H1 (cell line): ENCODE data around the gene OR11H6. TPM values are rescaled to one million over a fixed set of nuclear protein-coding genes. Genes with fewer than 3 reads are reported as not detected.

Experiments used
- CTCF ChIA-PET: fragments of 300-600 bp; sonication (Branson Sonifier 250); formaldehyde crosslinking; loops from one replicate; lab custom pipeline; 2021; ENCODE audit not compliant: partially characterized antibody; lab: Charles Lee
- POLR2A ChIA-PET: fragments of 300-600 bp; sonication (Branson Sonifier 250); formaldehyde crosslinking; loops from one replicate; lab custom pipeline; 2021; ENCODE audit warnings: inconsistent platforms; ENCODE audit not compliant: partially characterized antibody; lab: Charles Lee
- DNase-seq, 2 experiments: peaks; one replicate each; pipeline versions ENCODE4 v3.0.0 to v3.0.0-alpha.2; 2010 to 2022; ENCODE audit warnings: low spot score in 2 of 2, low read depth in 1 of 2, mixed read lengths in 1 of 2
- FAIRE-seq: peaks from 2 replicates; lab custom pipeline; 2011; peaks lifted over from hg19 to GRCh38; lab: Jason Lieb, UNC
- H2AFZ ChIP-seq: 2 replicates; pipeline ENCODE4 v1.8.1; 2012; ENCODE audit warnings: low read length, inconsistent platforms
- H2AK5ac ChIP-seq: 2 replicates; pipeline ENCODE4 v1.6.1; 2013; ENCODE audit warnings: low read depth, low read length
- H2BK120ac ChIP-seq: replicated peaks from 2 replicates; pipeline ENCODE3; 2013; ENCODE audit warnings: low read depth, low read length, inconsistent platforms
- H2BK12ac ChIP-seq: 2 replicates; pipeline ENCODE4 v1.6.1; 2013; ENCODE audit warnings: low read depth, low read length
- H2BK15ac ChIP-seq: 2 replicates; pipeline ENCODE4 v1.6.1; 2013; ENCODE audit warnings: low read length
- H2BK20ac ChIP-seq: 2 replicates; pipeline ENCODE4 v1.6.1; 2013; ENCODE audit warnings: low read length
- H2BK5ac ChIP-seq: 2 replicates; pipeline ENCODE4 v1.6.1; 2013; ENCODE audit warnings: low read depth, low read length
- H3K14ac ChIP-seq: 2 replicates; pipeline ENCODE4 v1.6.1; 2013; ENCODE audit warnings: inconsistent platforms; ENCODE audit not compliant: insufficient read length
- H3K18ac ChIP-seq: 2 replicates; pipeline ENCODE4 v1.6.1; 2013; ENCODE audit warnings: low read length; ENCODE audit errors: extremely low read depth
- H3K23ac ChIP-seq: 2 replicates; pipeline ENCODE4 v1.6.1; 2013; ENCODE audit warnings: inconsistent platforms; ENCODE audit not compliant: insufficient read length
- H3K23me2 ChIP-seq: 2 replicates; pipeline ENCODE4 v1.6.1; 2013; ENCODE audit warnings: low read depth, low read length
- H3K27ac ChIP-seq: 2 replicates; pipeline ENCODE4 v1.6.1; 2011; ENCODE audit warnings: low read depth, low read length, inconsistent platforms
- H3K27me3 ChIP-seq, 4 experiments: replicated peaks in 1 of 4; 1 replicate in 1 of 4; 2 replicates in 3 of 4; pipeline versions ENCODE4 v1.6.1 to v1.8.1; 2011 to 2013; ENCODE audit warnings: low read length in 3 of 4, mild to moderate bottlenecking in 3 of 4, inconsistent platforms in 2 of 4, mixed read lengths in 2 of 4, moderate library complexity in 1 of 4; ENCODE audit not compliant: control insufficient read depth in 3 of 4, insufficient read depth in 3 of 4; ENCODE audit errors: extremely low read depth in 1 of 4
- H3K36me3 ChIP-seq, 4 experiments: 2 replicates each; pipeline versions ENCODE4 v1.6.1 to v1.8.1; 2011 to 2013; ENCODE audit warnings: mild to moderate bottlenecking in 4 of 4, low read length in 3 of 4, moderate library complexity in 2 of 4, control low read depth in 1 of 4, inconsistent platforms in 1 of 4; ENCODE audit not compliant: insufficient read depth in 4 of 4, control insufficient read depth in 2 of 4
- H3K4ac ChIP-seq: replicated peaks from 2 replicates; pipeline ENCODE3; 2013; ENCODE audit warnings: low read length, low read depth, mixed read lengths, inconsistent platforms; ENCODE audit not compliant: insufficient read length
- H3K4me1 ChIP-seq, 4 experiments: replicated peaks in 1 of 4; 1 replicate in 1 of 4; 2 replicates in 3 of 4; pipeline versions ENCODE4 v1.6.1 to v1.8.1; 2011 to 2013; ENCODE audit warnings: low read length in 3 of 4, inconsistent platforms in 2 of 4, mixed read lengths in 1 of 4; ENCODE audit not compliant: insufficient read depth in 4 of 4, control insufficient read depth in 3 of 4
- H3K4me2 ChIP-seq, 2 experiments: 2 replicates each; pipeline versions ENCODE4 v1.6.1 to v1.8.1; 2011 to 2013; ENCODE audit warnings: low read depth in 2 of 2, low read length in 2 of 2, control low read depth in 1 of 2, inconsistent platforms in 1 of 2, mild to moderate bottlenecking in 1 of 2; ENCODE audit not compliant: insufficient read depth in 1 of 2
- H3K4me3 ChIP-seq, 4 experiments: fragments of 200-600, 300-600 bp in 1 of 4; sonication (generic), shearing (Covaris generic), sonication (Bioruptor Twin) in 1 of 4; 2 replicates each; pipeline versions ENCODE4 v1.5.1 to v1.8.1; 2011 to 2016; ENCODE audit warnings: low read length in 4 of 4, low read depth in 3 of 4, control low read depth in 2 of 4, inconsistent platforms in 2 of 4, mild to moderate bottlenecking in 2 of 4, mixed read lengths in 1 of 4, moderate library complexity in 1 of 4; ENCODE audit not compliant: insufficient read depth in 2 of 4; ENCODE audit errors: extremely low read depth in 1 of 4
- H3K56ac ChIP-seq: replicated peaks from 2 replicates; pipeline ENCODE3; 2013; ENCODE audit warnings: low read depth, mild to moderate bottlenecking, mixed read lengths, low read length, inconsistent platforms; ENCODE audit not compliant: insufficient read length
- H3K79me1 ChIP-seq: 2 replicates; pipeline ENCODE4 v1.6.1; 2013; ENCODE audit warnings: low read depth, low read length, control low read depth
- H3K79me2 ChIP-seq, 2 experiments: 2 replicates each; pipeline versions ENCODE4 v1.6.1 to v1.8.1; 2012 to 2013; ENCODE audit warnings: low read length in 2 of 2, mild to moderate bottlenecking in 2 of 2, inconsistent platforms in 1 of 2; ENCODE audit not compliant: insufficient read depth in 2 of 2, control insufficient read depth in 1 of 2
- H3K9ac ChIP-seq, 4 experiments: replicated peaks in 1 of 4; 1 replicate in 1 of 4; 2 replicates in 3 of 4; pipeline versions ENCODE4 v1.6.1 to v1.8.1; 2011 to 2013; ENCODE audit warnings: low read depth in 3 of 4, low read length in 3 of 4, control low read depth in 2 of 4, mild to moderate bottlenecking in 2 of 4, moderate library complexity in 2 of 4, inconsistent platforms in 1 of 4; ENCODE audit errors: extremely low read depth in 1 of 4
- H3K9me3 ChIP-seq, 2 experiments: 2 replicates each; pipeline versions ENCODE4 v1.6.1 to v1.8.1; 2012 to 2013; ENCODE audit warnings: mild to moderate bottlenecking in 2 of 2, moderate library complexity in 2 of 2, control low read depth in 1 of 2, inconsistent platforms in 1 of 2, low read depth in 1 of 2, low read length in 1 of 2, mixed read lengths in 1 of 2; ENCODE audit not compliant: insufficient read depth in 2 of 2
- H4K20me1 ChIP-seq, 2 experiments: replicated peaks in 1 of 2; 2 replicates each; pipeline versions ENCODE3 to v1.8.1; 2011 to 2013; ENCODE audit warnings: inconsistent platforms in 2 of 2, low read length in 2 of 2, mild to moderate bottlenecking in 1 of 2; ENCODE audit not compliant: insufficient read depth in 2 of 2, control insufficient read depth in 1 of 2
- H4K5ac ChIP-seq: 2 replicates; pipeline ENCODE4 v1.6.1; 2013; ENCODE audit warnings: low read length, low read depth, mixed read lengths, inconsistent platforms; ENCODE audit not compliant: insufficient read length
- H4K8ac ChIP-seq: 2 replicates; pipeline ENCODE4 v1.8.0; 2013; ENCODE audit warnings: mild to moderate bottlenecking, moderate library complexity, low read length, inconsistent platforms; ENCODE audit not compliant: insufficient read depth; ENCODE audit errors: extremely low read depth
- H4K91ac ChIP-seq: replicated peaks from 2 replicates; pipeline ENCODE3; 2013; ENCODE audit warnings: low read length, mixed read lengths, inconsistent platforms; ENCODE audit not compliant: insufficient read length
- BCL11A ChIP-seq, 2 experiments: IDR thresholded peaks; one replicate each; pipeline ENCODE4 v1.6.1; 2011; ENCODE audit warnings: low read depth in 2 of 2, low read length in 2 of 2, mild to moderate bottlenecking in 2 of 2
- MAFK ChIP-seq: IDR thresholded peaks from 2 replicates; pipeline ENCODE4 v1.6.1; 2012; ENCODE audit warnings: low read depth, mild to moderate bottlenecking, improper control_type of control experiment, low read length
- ZNF274 ChIP-seq: IDR thresholded peaks from 2 replicates; pipeline ENCODE4 v1.7.0; 2012; ENCODE audit warnings: low read length, borderline replicate concordance; ENCODE audit errors: extremely low read depth
- WGBS, 2 experiments: shearing (Covaris generic) in 1 of 2; methylation state at CpG; one replicate each; pipeline versions ENCODE4 v1.1.6 to v1.1.7; 2013 to 2015; ENCODE audit warnings: low lambda C conversion rate in 2 of 2, mixed read lengths in 2 of 2, inconsistent platforms in 1 of 2, low coverage in 1 of 2, missing lambda C conversion rate in 1 of 2; ENCODE audit not compliant: insufficient replicate concordance in 2 of 2, insufficient coverage in 1 of 2, insufficient read length in 1 of 2; ENCODE audit errors: extremely low coverage in 1 of 2, missing lambda C conversion rate in 1 of 2; 5-methylcytosine and 5-hydroxymethylcytosine counted together
- polyA plus RNA-seq, 7 experiments: library from polyadenylated mRNA; depleted of rRNA in 3 of 7; stranded (reverse) in 5 of 7; unstranded in 2 of 7; fragments of >200 nt in 5 of 7; fragments of 200-250 nt in 2 of 7; gene quantifications; 1 replicate in 5 of 7; 2 replicates in 1 of 7; 4 replicates in 1 of 7; pipeline versions ENCODE4 v1.2.1 to v1.2.3, GENCODE V29; 2011 to 2013; ENCODE audit warnings: missing spikeins in 2 of 7, mixed read lengths in 2 of 7
- total RNA-seq: library from RNA; stranded (reverse); fragmentation: NEBNext Ultra II Directional; extraction: Animal tissue kit (Norgen Biotek cat#: 25700); gene quantifications from 2 replicates; pipeline ENCODE4 v1.2.1, GENCODE V29; 2021
- TF ChIP-seq, protein P1 (sequence below): IDR thresholded peaks from 2 replicates; pipeline ENCODE4 v1.6.1; 2011; ENCODE audit warnings: low read length, improper control_type of control experiment

OR11H6 gene
- total and polyA plus RNA-seq, 2 of the 8 experiments (the other 6 are each of a cell fraction or from before 2014, with no cell fraction given) = not detected

DNA sequence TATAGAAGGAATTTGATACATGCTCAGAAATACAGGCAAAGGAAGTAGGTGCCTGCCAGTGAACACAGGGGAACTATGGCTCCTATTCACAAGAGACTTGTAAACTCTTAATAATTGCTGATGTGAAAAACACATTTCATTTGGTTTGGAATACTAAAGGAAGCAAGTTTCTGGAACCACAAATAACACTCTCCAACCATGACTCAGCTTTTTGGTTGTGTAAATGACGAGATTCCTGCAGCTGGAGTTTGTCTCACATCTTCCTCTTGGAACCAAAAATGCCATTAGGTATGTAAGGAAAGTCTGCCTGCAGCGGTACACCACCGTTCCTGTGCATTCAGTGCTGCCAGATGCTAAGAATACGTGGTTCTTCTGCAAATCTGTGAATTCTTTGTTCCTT lies 4.5 kb upstream of the OR11H6 start:
- ChIA-PET CTCF (no interaction called here), POLR2A (no interaction called here)
- no peak overlapping the region for H3K56ac ChIP-seq
- H3K4me2 ChIP-seq = no peak overlapping the region
- no peak overlapping the region for H3K4ac ChIP-seq
- no peak overlapping the region for H2BK15ac ChIP-seq
- FAIRE-seq (no peak), DNase-seq (no peak)
- no peak overlapping the region for H3K23ac ChIP-seq
- 57% methylated on average over 4 of the region's 4 CpGs; no CpG with 5 or more reads in 1 of the 2 experiments for WGBS, 2 experiments
- no peak overlapping the region for H2BK5ac ChIP-seq
- H4K20me1 ChIP-seq = no peaks in the 10 kb centered on the region
- no peaks in the 10 kb centered on the region for H3K79me2 ChIP-seq
- H2AK5ac ChIP-seq = no peak overlapping the region
- no peak overlapping the region for H2AFZ ChIP-seq
- no peak overlapping the region for H4K8ac ChIP-seq
- H3K9me3 ChIP-seq = peaks cover 43 to 66% of the 10 kb centered on the region in 2 experiments
- no peak overlapping the region for H2BK12ac ChIP-seq
- no peaks in the 10 kb centered on the region for H3K27me3 ChIP-seq
- H3K9ac ChIP-seq = no peak overlapping the region
- no peak overlapping the region for H3K27ac ChIP-seq
- no peak overlapping the region for H3K18ac ChIP-seq
- no peaks in the 10 kb centered on the region for H3K79me1 ChIP-seq
- no peak overlapping the region for H2BK120ac ChIP-seq
- H3K4me3 ChIP-seq = no peak overlapping the region
- H3K4me1 ChIP-seq = no peaks in the 10 kb centered on the region
- H4K91ac ChIP-seq = no peak overlapping the region
- no peak for TF ChIP-seq ZNF274
- TF ChIP-seq, protein P1, sequence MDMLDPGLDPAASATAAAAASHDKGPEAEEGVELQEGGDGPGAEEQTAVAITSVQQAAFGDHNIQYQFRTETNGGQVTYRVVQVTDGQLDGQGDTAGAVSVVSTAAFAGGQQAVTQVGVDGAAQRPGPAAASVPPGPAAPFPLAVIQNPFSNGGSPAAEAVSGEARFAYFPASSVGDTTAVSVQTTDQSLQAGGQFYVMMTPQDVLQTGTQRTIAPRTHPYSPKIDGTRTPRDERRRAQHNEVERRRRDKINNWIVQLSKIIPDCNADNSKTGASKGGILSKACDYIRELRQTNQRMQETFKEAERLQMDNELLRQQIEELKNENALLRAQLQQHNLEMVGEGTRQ = no peak
- no peak for TF ChIP-seq BCL11A (IDR thresholded peaks at IDR 0.05; ENCODE audit: low read depth in 2 of 2, low read length in 2 of 2)
- no peak for TF ChIP-seq MAFK
- H4K5ac ChIP-seq = no peak overlapping the region
- H3K14ac ChIP-seq = no peak overlapping the region
- H3K36me3 ChIP-seq = no peaks in the 10 kb centered on the region
- H3K23me2 ChIP-seq = no peaks in the 10 kb centered on the region
- H2BK20ac ChIP-seq = no peak overlapping the region
